Germinal center (tissue), 1 donor: Measurements from ENCODE around the gene KRT6B.

Experiments used
- DNase-seq: peaks from one replicate; pipeline ENCODE4 v3.0.0; 2012; ENCODE audit warnings: mixed read lengths, low spot score

Gene KRT6B

GRCh38 chr12:52436000-52436827, 15.7 kb downstream of the KRT6B start:
- no peak for DNase-seq

DNA sequence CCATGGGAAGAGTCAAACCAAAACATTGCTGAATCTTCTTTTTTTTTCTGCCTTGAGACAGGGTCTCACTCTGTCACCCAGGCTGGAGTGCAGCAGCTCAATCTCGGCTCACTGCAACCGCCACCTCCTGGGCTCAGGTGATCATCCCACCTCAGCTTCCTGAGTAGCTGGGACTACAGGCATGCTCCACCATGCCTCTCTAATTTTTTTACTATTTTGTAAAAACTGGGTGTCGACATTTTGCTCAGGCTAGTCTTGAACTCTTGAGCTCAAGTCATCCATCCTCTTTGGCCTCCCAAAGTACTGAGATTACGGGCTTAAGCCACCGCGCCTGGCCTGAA, 16.3 kb downstream of the KRT6B start:
- no peak for DNase-seq

GRCh38 chr12:52434760-52435530, 17.0 kb downstream of the KRT6B start:
- no peak for DNase-seq

DNA sequence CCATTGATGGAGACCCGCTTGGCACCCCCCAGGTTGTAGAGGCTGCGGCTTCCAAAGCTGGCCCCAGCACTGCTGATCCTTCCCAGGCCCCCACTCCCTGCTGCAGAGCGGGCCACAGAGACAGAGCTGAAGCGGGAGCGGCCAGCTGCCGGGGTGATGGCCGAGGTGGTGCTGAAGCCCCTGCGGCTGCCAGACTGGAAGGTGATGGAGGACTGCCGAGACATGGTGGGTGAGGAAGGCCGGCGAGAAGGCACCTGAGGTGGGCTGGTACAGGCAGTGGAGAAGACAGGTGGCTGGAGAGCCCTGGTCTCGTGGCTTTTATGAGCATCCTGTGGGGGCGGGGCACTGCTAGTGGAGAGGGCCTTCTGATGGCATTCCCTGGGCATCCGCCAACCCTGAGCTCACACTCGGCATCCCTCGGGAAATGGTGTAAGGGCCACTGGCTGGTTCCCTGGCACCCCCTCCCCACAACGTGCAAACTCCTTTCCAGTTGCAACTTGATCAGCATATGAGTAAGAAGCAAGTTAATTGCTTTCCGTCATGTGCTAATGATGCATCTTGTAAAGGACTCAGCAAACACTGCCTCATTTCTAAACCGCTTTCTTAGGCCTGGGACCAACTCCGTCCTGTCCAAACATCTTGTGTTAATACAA, 17.7 kb downstream of the KRT6B start, which contains the start of gene KRT75:
Gene KRT75, minus strand, starts transcription at position 291 of the 653 bp plus-strand sequence. Its CDS starts 67 bp downstream, at position 224.
- no peak for DNase-seq

DNA sequence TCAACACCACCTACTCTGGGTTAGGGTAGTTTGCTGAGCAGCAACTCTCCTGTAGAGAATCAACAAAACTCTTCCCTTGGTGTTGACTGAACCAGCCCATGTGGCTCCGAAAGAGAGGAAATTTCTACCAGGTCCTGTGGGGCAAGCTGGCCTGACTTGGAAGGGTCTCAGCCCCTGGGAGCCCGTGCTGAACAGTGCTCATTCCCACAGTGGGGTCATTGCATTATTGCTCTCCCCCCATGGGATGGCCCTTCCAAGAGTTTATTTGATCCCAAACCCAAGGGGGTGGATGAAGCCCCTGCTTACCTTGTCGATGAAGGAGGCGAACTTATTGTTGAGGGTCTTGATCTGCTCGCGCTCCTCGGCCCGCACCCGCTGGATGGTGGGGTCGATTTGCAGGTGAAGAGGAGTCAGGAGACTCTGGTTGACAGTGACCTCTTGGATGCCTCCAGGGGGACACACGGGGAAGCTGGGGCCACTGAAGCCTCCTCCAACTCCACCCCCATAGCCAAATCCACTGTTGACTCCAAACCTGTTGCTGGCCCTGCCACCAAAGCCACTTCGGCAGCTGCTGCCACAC, 18.4 kb downstream of the KRT6B start:
- DNase-seq: no peak

DNA sequence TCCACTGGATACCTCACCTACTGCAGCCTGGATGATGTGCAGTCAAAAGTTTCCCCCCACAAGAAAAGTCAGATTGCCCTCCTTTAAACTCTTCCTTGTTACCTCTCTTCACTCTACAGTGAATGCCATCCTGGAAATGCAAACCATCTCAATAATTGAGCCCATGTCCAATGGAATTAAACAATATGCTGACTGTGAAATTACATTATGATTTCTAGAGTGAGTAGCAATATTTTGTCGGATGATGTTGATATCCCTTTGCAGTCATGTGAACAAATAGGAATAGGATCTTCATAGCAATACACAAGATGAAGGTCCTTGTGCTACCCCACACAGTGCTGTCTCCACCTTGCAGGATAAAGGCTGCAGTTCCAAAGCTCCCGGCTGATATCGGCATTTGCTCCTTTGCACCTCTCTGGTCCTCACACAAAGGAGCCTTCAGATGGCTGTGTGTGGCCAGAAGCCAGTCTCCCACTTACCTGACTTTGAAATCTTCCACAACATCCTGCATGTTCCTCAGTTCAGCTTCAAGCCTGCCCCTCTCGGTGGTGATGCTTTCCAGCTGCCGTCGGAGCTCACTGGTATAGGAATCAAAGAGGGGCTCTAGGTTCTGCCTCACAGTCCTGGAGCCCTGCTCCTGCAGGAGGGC, 19.3 kb downstream of the KRT6B start:
- DNase-seq: no peak

GRCh38 chr12:52428121-52428520, 23.8 kb downstream of the KRT6B start:
- DNase-seq: no peak

DNA sequence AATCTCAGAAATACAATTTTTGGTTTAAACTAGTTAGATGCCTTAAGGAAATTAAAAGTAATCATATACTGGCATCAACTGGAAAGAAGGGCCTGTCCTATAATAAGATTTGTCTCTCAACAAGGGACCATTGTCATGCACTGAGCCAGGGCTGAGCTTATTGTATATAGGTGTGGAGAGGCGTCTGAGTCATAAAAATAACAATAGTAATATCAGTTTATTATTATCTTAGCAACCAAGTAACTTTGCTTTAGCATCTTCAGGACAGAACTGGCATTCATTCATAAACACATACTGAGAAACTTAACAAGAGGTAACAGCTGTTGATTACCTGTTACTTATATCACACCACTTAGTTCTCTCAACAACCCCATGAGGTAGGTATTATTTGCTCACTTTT, 24.9 kb downstream of the KRT6B start:
- DNase-seq: no peak

GRCh38 chr12:52426034-52426433, 25.9 kb downstream of the KRT6B start:
- no peak for DNase-seq

DNA sequence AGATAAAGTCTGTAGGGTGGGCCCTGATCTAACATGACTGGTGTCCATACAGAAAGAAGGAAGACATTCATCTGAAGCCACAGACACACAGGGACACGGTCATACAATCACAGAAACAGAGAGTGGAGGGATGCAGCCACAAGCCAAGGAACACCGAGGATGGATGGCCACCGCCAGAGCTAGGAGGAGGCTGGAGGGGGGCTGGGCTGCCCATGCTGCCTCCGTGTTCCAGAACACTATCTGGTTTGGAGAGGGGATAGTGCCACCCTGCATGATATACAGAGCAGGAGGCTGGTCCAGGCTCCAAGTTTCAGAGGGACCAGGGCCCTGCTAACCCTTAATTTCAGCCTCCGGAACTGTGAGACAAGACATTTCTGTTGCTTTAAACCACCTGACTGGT, 26.5 kb downstream of the KRT6B start:
- no peak for DNase-seq

- DNase-seq: no peak
Observed at GRCh38 chr12:52423661-52424500, 28.1 kb downstream of the KRT6B start.

- no peak for DNase-seq
Observed at GRCh38 chr12:52423035-52423434, 28.9 kb downstream of the KRT6B start.

DNA sequence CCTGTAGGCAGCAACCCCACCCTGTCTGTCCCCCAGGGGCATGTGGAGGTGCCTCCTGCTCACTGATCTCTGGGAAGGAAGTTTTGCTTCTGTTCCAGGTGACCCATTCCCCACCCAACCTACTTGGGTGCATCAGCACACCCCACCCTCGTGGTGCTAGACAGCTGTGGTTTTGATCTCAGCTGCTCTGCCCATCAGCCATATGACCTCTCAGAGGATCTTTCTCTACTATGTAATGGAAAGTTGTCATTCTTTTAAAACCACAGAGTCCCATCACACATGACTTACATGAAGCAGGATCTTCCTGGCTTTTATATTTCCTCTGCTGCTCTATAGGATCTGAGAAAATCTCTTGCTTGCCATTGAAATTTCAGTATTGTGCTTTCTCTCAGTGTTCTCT, 32.3 kb downstream of the KRT6B start:
- DNase-seq: no peak

DNA sequence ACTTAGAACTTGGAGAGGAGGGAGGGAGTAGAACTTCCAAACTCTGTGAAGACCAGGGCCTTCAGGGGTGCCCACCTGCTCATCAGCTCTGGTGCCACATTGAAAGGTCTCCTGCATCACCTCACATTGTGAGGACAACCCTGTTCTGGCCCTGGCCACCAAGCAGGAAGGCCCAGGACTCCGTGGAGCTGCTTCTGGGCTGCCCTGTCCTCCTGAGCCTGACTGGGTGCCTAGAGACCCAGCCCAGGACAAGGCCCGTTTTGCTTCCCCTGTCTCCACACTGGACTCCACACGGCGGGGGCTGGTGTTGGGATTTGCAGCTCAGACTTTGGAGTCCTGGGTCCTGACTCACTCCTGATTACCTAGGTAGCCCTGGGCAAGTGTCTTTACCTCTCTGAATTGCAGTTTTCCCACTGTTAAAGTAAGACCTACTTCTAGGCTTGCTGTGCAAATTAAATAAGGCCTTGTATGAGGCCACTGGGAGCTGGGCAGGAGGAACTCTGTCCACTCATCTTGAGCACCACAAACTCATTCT, 33.3 kb downstream of the KRT6B start:
- no peak for DNase-seq

DNA sequence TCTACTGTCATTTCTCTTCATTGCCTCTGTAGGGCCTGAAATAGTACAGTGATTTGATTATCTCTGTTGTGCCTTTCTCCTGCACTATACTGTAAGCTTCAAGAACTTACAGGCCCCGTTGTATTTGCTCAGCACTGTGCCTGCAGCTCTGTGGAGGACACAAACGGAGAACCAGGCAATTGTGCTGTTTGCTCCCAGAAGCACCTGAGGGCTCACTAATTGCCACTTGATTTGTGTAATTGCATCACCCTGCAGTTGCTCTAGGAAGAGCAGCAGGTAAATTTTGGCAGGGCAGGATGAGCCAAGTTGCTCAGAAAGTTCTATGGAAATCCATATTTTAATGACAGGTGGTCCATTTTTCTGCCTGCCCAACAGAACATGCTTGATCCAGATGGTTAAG, 34.2 kb downstream of the KRT6B start:
- DNase-seq: no peak

DNA sequence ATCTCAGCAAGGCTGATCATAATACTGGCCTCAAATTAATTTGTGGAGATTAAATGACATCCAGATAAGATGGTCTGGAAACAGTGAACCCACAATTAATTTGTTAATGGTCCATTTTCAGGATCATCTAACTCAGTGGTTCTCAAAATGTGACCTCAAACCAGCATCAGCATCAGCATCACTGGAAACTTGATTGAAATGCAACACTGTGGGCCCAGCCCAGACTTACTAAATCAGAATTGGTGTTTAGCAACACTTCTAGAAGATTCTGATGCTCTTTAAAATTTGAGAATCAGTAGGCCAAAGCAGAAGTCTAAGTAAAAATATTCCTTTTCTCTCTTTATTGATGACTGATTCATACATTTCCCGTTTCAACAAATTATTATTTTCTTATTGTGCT, 35.2 kb downstream of the KRT6B start:
- no peak for DNase-seq

- DNase-seq: no peak
Observed at GRCh38 chr12:52415870-52416750, 35.8 kb downstream of the KRT6B start.

DNA sequence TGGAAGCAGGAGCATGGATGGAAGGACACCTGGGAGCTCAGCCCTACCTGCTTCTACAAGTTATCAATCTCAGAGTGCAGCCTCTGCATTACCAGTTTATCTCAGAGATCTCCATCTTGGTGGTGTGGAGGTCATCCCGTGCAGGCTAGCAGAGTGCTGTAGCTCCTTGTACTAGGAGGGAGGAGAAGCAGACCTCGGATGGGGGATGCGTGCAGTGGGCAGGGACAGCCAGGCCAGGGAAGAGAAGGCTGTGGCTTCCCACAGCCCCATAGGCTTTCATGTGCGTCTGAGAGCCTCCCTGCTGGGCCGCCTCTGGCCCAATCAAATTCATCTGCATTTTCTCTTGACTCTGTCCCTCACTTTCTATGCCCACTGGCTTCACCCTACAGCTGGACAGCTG, 37.0 kb downstream of the KRT6B start:
- no peak for DNase-seq

GRCh38 chr12:52413782-52414345, 38.1 kb downstream of the KRT6B start:
- no peak for DNase-seq
